HEK293 (cell line): ENCODE measurements around the gene GNA12.

ENCODE experiments used
- KLF7 ChIP-seq: fragments of 450-650 bp; formaldehyde crosslinking; IDR thresholded peaks from 2 replicates; pipeline ENCODE4 v1.5.1; 2016; ENCODE audit warnings: missing biosample characterization, missing genetic modification characterization, borderline replicate concordance
- SALL2 ChIP-seq: fragments of 450-650 bp; formaldehyde crosslinking; IDR thresholded peaks from 2 replicates; pipeline ENCODE4 v1.5.0; 2017; ENCODE audit warnings: missing biosample characterization, mild to moderate bottlenecking, missing genetic modification characterization, borderline replicate concordance
- SP2 ChIP-seq: fragments of 450-650 bp; formaldehyde crosslinking; IDR thresholded peaks from 2 replicates; pipeline ENCODE4 v1.5.1; 2016; ENCODE audit warnings: missing biosample characterization, missing genetic modification characterization
- ZBTB1 ChIP-seq: fragments of 450-650 bp; formaldehyde crosslinking; IDR thresholded peaks from 2 replicates; pipeline ENCODE4 v1.5.1; 2016; ENCODE audit warnings: missing biosample characterization, missing genetic modification characterization
- ZNF155 ChIP-seq: fragments of 450-650 bp; formaldehyde crosslinking; IDR thresholded peaks from 2 replicates; pipeline ENCODE4 v1.5.1; 2016; ENCODE audit warnings: missing biosample characterization, missing genetic modification characterization
- ZNF184 ChIP-seq: fragments of 450-650 bp; IDR thresholded peaks from 2 replicates; pipeline ENCODE4 v1.5.1; 2018; ENCODE audit warnings: missing biosample characterization, mild to moderate bottlenecking, missing genetic modification characterization
- ZNF24 ChIP-seq: fragments of 450-650 bp; formaldehyde crosslinking; IDR thresholded peaks from 2 replicates; pipeline ENCODE4 v1.5.1; 2016; ENCODE audit warnings: missing biosample characterization, missing genetic modification characterization
- ZNF324 ChIP-seq: fragments of 450-650 bp; formaldehyde crosslinking; IDR thresholded peaks from 2 replicates; pipeline ENCODE4 v1.5.1; 2016; ENCODE audit warnings: missing biosample characterization, missing genetic modification characterization
- ZNF350 ChIP-seq: fragments of 450-650 bp; formaldehyde crosslinking; IDR thresholded peaks from 2 replicates; pipeline ENCODE4 v1.5.0; 2017; ENCODE audit warnings: missing biosample characterization, mild to moderate bottlenecking, missing genetic modification characterization
- ZNF404 ChIP-seq: fragments of 450-650 bp; formaldehyde crosslinking; IDR thresholded peaks from 2 replicates; pipeline ENCODE4 v1.5.1; 2017; ENCODE audit warnings: missing biosample characterization, missing genetic modification characterization
- ZNF785 ChIP-seq: fragments of 450-650 bp; formaldehyde crosslinking; IDR thresholded peaks from 2 replicates; pipeline ENCODE4 v1.5.1; 2016; ENCODE audit warnings: missing biosample characterization, missing genetic modification characterization
- TF ChIP-seq, protein P1 (sequence below): fragments of 450-650 bp; formaldehyde crosslinking; IDR thresholded peaks from 2 replicates; pipeline ENCODE4 v1.5.1; 2016; ENCODE audit warnings: missing biosample characterization, missing genetic modification characterization

- TF ChIP-seq ZNF785 (no peak), ZNF324 (tag by site-specific recombination) (no peak), ZNF350 (no peak), ZBTB1 (tag by site-specific recombination) (no peak), ZNF24 (tag by site-specific recombination) (no peak), SALL2 (tag by site-specific recombination) (no peak), ZNF184 (tag by site-specific recombination) (no peak), ZNF155 (tag by site-specific recombination) (no peak), KLF7 (no peak), SP2 (tag by site-specific recombination) (no peak), ZNF404 (no peak)
- TF ChIP-seq, protein P1, sequence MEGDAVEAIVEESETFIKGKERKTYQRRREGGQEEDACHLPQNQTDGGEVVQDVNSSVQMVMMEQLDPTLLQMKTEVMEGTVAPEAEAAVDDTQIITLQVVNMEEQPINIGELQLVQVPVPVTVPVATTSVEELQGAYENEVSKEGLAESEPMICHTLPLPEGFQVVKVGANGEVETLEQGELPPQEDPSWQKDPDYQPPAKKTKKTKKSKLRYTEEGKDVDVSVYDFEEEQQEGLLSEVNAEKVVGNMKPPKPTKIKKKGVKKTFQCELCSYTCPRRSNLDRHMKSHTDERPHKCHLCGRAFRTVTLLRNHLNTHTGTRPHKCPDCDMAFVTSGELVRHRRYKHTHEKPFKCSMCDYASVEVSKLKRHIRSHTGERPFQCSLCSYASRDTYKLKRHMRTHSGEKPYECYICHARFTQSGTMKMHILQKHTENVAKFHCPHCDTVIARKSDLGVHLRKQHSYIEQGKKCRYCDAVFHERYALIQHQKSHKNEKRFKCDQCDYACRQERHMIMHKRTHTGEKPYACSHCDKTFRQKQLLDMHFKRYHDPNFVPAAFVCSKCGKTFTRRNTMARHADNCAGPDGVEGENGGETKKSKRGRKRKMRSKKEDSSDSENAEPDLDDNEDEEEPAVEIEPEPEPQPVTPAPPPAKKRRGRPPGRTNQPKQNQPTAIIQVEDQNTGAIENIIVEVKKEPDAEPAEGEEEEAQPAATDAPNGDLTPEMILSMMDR (tag by site-specific recombination), result no peak
Observed at GRCh38 chr7:2701424-2701823, 142.7 kb downstream of the GNA12 start.
